Suppressor macrophage (primary cell): ENCODE data around the gene BEST1.
A peak's percentile ranks its signal among the peaks of the same experiment; 100 is the strongest.
"Not testable (repeated sequence)": the region's sequence is repeated elsewhere in the genome, so short reads cannot be mapped to it uniquely, and the experiment has no call there.

Experiments
- DNase-seq, 4 experiments: peaks; one replicate each; pipeline ENCODE4 v3.0.0-alpha.2; 2020 to 2022

Gene BEST1

GRCh38 chr11:61978703-61979661 is 28.8 kb downstream of the BEST1 start:
- DNase-seq = peak in 2 of 4 experiments; percentile 48 to 53

DNA sequence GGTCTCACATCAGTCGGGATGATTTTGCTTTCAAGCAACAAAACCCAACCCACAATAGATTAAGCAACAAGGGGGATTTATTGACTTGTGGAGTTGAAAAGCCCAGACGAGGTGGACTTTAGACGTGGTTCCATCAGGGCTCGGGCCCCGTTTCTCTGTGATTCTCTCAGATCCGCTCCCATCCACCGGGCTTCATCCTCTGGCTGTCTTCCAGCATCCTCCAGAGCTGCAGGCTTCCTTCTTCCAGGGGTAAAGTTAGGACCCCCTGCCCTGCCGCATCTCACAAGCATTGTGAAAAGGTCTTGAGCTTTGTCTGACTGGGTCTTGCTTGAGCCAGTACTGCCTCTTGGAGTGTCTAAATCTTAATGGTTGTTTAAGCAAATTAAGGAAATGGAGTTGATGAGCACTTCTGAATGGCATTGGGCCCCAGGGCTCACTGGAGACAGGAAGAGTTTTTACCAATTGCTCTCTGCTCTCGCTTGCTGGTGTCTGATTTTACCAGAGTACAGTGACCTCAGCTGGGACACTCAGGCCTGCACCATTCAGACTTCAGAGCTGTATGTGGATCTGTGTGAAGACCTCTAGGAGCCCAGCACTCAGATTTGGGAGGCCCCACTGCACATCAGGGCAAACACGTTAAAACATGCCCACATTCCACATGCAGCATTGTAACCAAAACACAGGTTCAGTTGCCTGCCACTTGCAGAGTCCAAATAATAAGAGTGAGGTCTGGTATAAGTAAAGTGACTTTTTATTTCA is 30.8 kb downstream of the BEST1 start:
- no peak for DNase-seq

GRCh38 chr11:61983419-61983818 is 33.3 kb downstream of the BEST1 start:
- no peak for DNase-seq

DNA sequence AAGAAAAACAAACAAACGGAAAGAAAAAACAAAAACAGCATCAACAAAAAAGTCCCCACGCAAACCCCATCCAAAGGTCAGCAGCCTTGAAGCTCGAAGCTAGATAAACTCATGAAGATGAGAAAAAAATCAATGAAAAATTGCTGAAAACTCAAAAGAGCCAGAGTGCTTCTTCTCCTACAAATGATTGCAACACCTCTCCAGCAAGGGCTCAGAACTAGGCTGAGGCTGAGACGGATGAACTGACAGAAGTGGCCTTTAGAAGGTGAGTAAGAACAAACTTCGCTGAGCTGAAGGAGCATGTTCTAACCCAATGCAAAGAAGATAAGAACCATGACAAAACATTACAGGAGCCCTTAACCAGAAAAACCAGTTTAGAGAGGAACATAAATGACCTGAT is 35.7 kb downstream of the BEST1 start:
- DNase-seq = peak in 3 of 4 experiments; percentile 31 to 53 (median 33)

- DNase-seq = no peak
These were observed 44.8 kb downstream of the BEST1 start for GRCh38 chr11:61994981-61995380.

- DNase-seq = no peak
These were observed 46.8 kb downstream of the BEST1 start for GRCh38 chr11:61996933-61997332.

- DNase-seq = no peak
These were observed 49.2 kb downstream of the BEST1 start for GRCh38 chr11:61999141-61999975.

GRCh38 chr11:62000539-62001446 is 50.6 kb downstream of the BEST1 start:
- DNase-seq = no peak

- DNase-seq = no peak
These were observed 51.5 kb downstream of the BEST1 start for GRCh38 chr11:62001450-62002191.

DNA sequence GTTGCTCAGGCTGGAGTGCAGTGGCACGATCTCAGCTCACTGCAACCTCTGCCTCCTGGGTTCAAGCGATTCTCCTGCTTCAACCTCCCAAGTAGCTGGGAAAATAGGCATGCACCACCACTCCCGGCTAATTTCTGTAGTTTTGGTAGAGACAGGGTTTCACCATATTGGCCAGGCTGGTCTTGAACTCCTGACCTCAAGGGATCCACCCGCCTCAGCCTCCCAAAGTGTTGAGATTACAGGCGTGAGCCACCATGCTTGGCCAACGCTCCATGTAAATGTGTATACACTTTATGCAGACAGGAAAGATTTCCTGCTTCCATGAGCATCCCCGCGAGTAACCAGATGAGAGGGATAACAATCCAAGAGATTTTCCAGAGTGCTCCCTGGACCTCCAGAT is 52.1 kb downstream of the BEST1 start:
- DNase-seq = not testable (repeated sequence)

DNA sequence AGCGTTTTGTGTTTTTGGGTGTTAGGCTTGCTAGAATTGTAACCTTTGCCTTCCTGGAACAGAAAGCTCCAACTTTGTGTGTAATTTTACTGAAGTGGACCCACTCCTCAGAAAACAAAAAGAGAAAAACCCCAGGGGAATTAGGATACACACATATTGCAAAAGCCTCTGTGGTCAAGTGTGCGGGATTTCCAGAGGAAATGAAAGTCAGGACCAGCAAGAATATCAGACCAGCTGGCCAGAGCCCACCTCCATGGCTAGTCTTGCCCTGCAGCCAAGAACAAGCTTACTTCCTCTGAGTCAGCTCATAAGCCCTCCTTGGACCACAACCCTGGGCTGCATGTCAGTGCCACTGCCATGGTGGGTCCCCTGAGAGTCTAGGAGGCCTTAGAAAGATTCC is 54.3 kb downstream of the BEST1 start:
- peak; percentile 67 to 88 (median 84) for DNase-seq

- DNase-seq = no peak
These were observed 58.0 kb downstream of the BEST1 start for GRCh38 chr11:62008193-62008592.

GRCh38 chr11:62010935-62011528 is 60.9 kb downstream of the BEST1 start:
- no peak for DNase-seq

- no peak for DNase-seq
These were observed 61.7 kb downstream of the BEST1 start for GRCh38 chr11:62011881-62012280.

DNA sequence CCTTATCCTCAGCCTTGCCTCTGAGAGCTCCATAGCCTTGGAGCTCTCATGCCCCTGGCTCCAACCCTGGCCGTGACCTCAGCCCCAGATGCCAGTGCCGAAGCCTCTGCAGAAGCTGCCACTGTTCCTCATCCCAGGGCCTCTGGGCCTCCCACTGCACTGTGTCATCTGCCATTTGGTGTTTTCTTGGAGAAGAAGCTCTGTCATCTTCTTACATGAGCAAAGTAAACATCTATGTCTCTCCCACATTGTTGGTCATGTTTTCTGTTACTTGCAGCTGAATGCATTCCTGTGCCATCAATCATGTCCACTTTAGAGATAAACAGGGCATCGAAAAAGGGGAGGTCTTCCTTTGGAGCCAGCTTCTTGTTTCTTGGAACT is 62.3 kb downstream of the BEST1 start:
- DNase-seq = peak; percentile 68 to 85 (median 75)

DNA sequence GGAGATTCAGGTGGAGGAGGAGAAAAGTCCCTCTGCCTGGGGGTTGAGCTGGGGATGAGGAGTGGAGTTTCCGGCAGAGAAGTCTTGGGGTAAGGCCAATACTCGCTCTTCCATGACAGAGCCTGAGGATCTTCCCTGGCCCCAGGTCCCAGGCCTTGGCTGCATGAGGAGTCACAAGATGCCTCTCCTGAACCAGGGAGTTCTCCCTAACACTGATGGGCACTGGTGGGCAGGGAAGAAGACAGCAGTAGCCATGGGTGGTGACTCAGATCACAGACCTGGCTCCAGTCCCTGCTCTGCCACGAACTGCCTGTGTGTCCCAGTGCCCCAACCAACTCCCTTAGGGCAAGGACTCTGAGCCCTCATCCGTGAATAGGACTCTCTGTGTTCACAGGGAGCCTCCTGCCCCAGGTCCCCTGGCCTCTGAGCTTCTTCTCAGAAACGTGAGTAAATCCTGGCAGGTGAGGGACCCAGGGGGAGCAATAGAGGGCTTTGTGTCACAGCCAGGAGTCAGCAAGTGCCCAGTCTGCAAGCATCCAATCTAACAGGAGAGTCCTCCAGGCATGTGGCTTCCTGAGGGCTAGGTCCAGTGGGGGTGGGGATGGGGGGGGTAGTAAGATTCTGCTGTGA is 62.8 kb downstream of the BEST1 start:
- peak in 2 of 4 experiments; percentile 38 to 42 for DNase-seq
